Calu3 (cell line): ENCODE results near the gene PARN. TPM values are rescaled to one million over a fixed set of nuclear protein-coding genes. Genes with fewer than 3 reads are reported as not detected.
A peak's percentile ranks its signal among the peaks of the same experiment; 100 is the strongest.

Source experiments
- BruUV-seq: library from RNA; stranded (reverse); fragments of 400-500 nt; replicated peaks from 2 replicates; lab custom pipeline; 2021; lab: Mats Ljungman, UMichigan
- CTCF ChIA-PET: fragments of 300-600 bp; sonication (Branson Sonifier 250); formaldehyde crosslinking; loops from one replicate; lab custom pipeline; 2022; ENCODE audit warnings: antibody characterized with exemption; lab: Charles Lee
- DNase-seq: peaks from one replicate; pipeline ENCODE4 v3.0.0; 2022
- H3K27ac Mint-ChIP-seq: one replicate; pipeline ENCODE4 v1.8.0; 2022; ENCODE audit warnings: mixed read lengths; ENCODE audit not compliant: unreplicated experiment
- H3K27me3 Mint-ChIP-seq: one replicate; pipeline ENCODE4 v1.8.0; 2022; ENCODE audit warnings: mixed read lengths; ENCODE audit not compliant: unreplicated experiment
- H3K36me3 Mint-ChIP-seq: one replicate; pipeline ENCODE4 v1.8.0; 2022; ENCODE audit warnings: mild to moderate bottlenecking, moderate library complexity, mixed read lengths; ENCODE audit not compliant: insufficient read depth, unreplicated experiment
- H3K4me1 Mint-ChIP-seq: one replicate; pipeline ENCODE4 v1.8.0; 2022; ENCODE audit warnings: mild to moderate bottlenecking, low read depth, mixed read lengths; ENCODE audit not compliant: unreplicated experiment
- H3K4me3 Mint-ChIP-seq: one replicate; pipeline ENCODE4 v1.8.0; 2022; ENCODE audit warnings: mild to moderate bottlenecking, low read depth, moderate library complexity, mixed read lengths; ENCODE audit not compliant: unreplicated experiment
- H3K9me3 Mint-ChIP-seq: one replicate; pipeline ENCODE4 v1.8.0; 2022; ENCODE audit warnings: low read depth, mixed read lengths; ENCODE audit not compliant: unreplicated experiment
- intact Hi-C: fragments of 100-400 bp; cut with micrococcal nuclease; formaldehyde crosslinking; loops from one replicate; pipeline ENCODE4 v1.10.0; 2022; ENCODE audit not compliant: unreplicated experiment
- total RNA-seq: library from RNA; stranded (reverse); gene quantifications from 2 replicates; pipeline ENCODE4 v1.2.3, GENCODE V29; 2022
- TF ChIP-seq, protein P1 (sequence below): fragments of 200-600 bp; IDR thresholded peaks from one replicate; pipeline ENCODE4 v1.8.0; 2022; ENCODE audit warnings: antibody characterized with exemption; ENCODE audit not compliant: unreplicated experiment

The PARN gene
- total RNA-seq, 1 experiment from 2014 or later = 59.1 TPM

- Mint-ChIP-seq H3K4me3 (no peak overlapping the region), H3K27ac (no peak overlapping the region), H3K27me3 (no peaks in the 10 kb centered on the region), H3K4me1 (peaks cover 8% of the 10 kb centered on the region), H3K9me3 (no peaks in the 10 kb centered on the region), H3K36me3 (peaks cover 81% of the 10 kb centered on the region)
- intact Hi-C loops = no loop called here
- DNase-seq = no peak
- TF ChIP-seq, protein P1, sequence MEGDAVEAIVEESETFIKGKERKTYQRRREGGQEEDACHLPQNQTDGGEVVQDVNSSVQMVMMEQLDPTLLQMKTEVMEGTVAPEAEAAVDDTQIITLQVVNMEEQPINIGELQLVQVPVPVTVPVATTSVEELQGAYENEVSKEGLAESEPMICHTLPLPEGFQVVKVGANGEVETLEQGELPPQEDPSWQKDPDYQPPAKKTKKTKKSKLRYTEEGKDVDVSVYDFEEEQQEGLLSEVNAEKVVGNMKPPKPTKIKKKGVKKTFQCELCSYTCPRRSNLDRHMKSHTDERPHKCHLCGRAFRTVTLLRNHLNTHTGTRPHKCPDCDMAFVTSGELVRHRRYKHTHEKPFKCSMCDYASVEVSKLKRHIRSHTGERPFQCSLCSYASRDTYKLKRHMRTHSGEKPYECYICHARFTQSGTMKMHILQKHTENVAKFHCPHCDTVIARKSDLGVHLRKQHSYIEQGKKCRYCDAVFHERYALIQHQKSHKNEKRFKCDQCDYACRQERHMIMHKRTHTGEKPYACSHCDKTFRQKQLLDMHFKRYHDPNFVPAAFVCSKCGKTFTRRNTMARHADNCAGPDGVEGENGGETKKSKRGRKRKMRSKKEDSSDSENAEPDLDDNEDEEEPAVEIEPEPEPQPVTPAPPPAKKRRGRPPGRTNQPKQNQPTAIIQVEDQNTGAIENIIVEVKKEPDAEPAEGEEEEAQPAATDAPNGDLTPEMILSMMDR = no peak
- no TSS peak for BruUV-seq
- CTCF ChIA-PET = no interaction called here
Measured at GRCh38 chr16:14667347-14668266, 37.5 kb upstream of the PARN start.

GRCh38 chr16:14658063-14658462 is 28.0 kb upstream of the PARN start:
- TF ChIP-seq, protein P1 = no peak
- BruUV-seq = no TSS peak
- DNase-seq = no peak
- Mint-ChIP-seq H3K9me3 (no peaks in the 10 kb centered on the region), H3K27me3 (no peaks in the 10 kb centered on the region), H3K4me1 (peaks cover 15% of the 10 kb centered on the region), H3K4me3 (no peak overlapping the region), H3K27ac (no peak overlapping the region), H3K36me3 (peaks cover 79% of the 10 kb centered on the region)
- CTCF ChIA-PET = interaction anchor here (1.0 kb wide), 1 partner anchor 109 kb away, joined by 3 read pairs; no protein-coding TSS in a partner anchor
- intact Hi-C loops = no loop called here

DNA sequence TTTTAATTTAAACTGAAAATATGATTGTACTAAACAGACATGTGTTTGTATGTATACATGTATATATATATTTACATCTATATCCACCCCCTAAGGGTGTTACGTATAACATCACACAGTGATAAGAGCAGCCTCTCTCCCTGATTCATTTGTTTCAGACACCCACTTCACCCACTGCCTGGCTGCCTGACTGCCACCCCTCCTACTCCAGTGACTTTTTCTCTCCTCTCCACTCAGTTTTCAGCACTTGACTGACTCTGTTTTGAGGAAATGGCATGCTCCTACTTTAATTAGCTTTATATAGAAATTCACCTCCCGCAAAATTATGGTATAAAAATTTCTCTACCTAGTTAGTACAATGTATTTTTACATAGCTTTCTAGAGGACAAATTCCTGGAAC is 22.7 kb upstream of the PARN start:
- Mint-ChIP-seq H3K4me1 (peaks cover 15% of the 10 kb centered on the region), H3K9me3 (no peaks in the 10 kb centered on the region), H3K36me3 (peaks cover 88% of the 10 kb centered on the region), H3K4me3 (no peak overlapping the region), H3K27ac (peak overlapping the region; percentile 59), H3K27me3 (no peaks in the 10 kb centered on the region)
- CTCF ChIA-PET = no interaction called here
- TF ChIP-seq, protein P1 = no peak
- no TSS peak for BruUV-seq
- intact Hi-C loops = no loop called here
- DNase-seq = no peak

DNA sequence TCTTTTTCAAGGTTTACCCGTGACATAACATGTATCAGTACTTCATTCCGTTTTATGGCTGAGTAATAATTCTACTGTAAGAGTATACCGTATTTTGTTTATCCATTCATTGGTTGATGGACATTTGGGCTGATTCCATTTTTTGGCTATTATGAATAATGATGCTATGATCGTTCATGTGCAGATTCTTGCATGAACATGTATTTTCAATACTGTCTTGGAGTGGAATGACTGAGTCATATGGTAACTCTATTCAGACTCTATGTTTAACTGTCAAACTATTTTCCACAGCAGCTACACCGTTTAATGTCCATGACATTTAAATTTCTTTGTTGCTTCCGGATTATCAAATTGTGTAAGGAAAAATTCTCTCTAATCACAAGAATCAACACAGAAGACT is 20.6 kb upstream of the PARN start:
- CTCF ChIA-PET = interaction anchor here (1.0 kb wide), 1 partner anchor 8 kb away, joined by 3 read pairs; no protein-coding TSS in a partner anchor
- intact Hi-C loops = no loop called here
- no peak for DNase-seq

More for the DNA sequence above, 20.6 kb upstream of the PARN start:
- Mint-ChIP-seq H3K4me3 (no peak overlapping the region), H3K36me3 (peaks cover 88% of the 10 kb centered on the region), H3K27ac (no peak overlapping the region), H3K4me1 (peaks cover under 1% of the 10 kb centered on the region), H3K9me3 (no peaks in the 10 kb centered on the region), H3K27me3 (no peaks in the 10 kb centered on the region)
- TF ChIP-seq, protein P1 = no peak
- no TSS peak for BruUV-seq
